T-cell (primary cell): ENCODE data around the gene PCNX2. TPM values are rescaled to one million over a fixed set of nuclear protein-coding genes. Genes with fewer than 3 reads are reported as not detected.
A peak's percentile ranks its signal among the peaks of the same experiment; 100 is the strongest.

ENCODE experiments used
- ATAC-seq, 4 experiments: fragments of 200-7000 bp in 3 of 4; fragments of 150-1000 bp in 1 of 4; cut with Tn5 transposase; replicated peaks in 1 of 4; 1 replicate in 3 of 4; 2 replicates in 1 of 4; pipeline ENCODE4 v1.10.0; 2021; ENCODE audit warnings: moderate library complexity in 3 of 4, mild to moderate bottlenecking in 2 of 4, moderate number of reproducible peaks in 1 of 4
- CTCF ChIA-PET, 2 donors: fragments of 300-600 bp; sonication (Branson Sonifier 250); formaldehyde crosslinking; loops; one replicate each; lab custom pipeline; 2022; ENCODE audit warnings: antibody characterized with exemption in 2 of 2; lab: Charles Lee
- POLR2A ChIA-PET, 2 donors: fragments of 300-600 bp; sonication (Branson Sonifier 250); formaldehyde crosslinking; loops; one replicate each; lab custom pipeline; 2022; ENCODE audit warnings: antibody characterized with exemption in 2 of 2; lab: Charles Lee
- DNase-seq, 35 experiments: peaks; one replicate each; pipeline versions ENCODE4 v3.0.0 to v3.0.0-alpha.2; 2013 to 2023
- H3K27ac ChIP-seq: one replicate; pipeline ENCODE4 v1.5.1; 2013; ENCODE audit warnings: low read length
- H3K27me3 ChIP-seq, 2 experiments: replicated peaks in 1 of 2; 1 replicate in 1 of 2; 2 replicates in 1 of 2; pipeline versions ENCODE4 v1.6.1 to v1.7.0; 2013; ENCODE audit warnings: low read length in 1 of 2, mixed read lengths in 1 of 2; ENCODE audit not compliant: control insufficient read depth in 2 of 2, insufficient read depth in 2 of 2; ENCODE audit errors: extremely low read depth in 1 of 2
- H3K36me3 ChIP-seq, 2 donors: 1 replicate in 1 of 2; 2 replicates in 1 of 2; pipeline versions ENCODE4 v1.6.1 to v1.7.0; 2013; ENCODE audit warnings: low read length in 1 of 2; ENCODE audit not compliant: control insufficient read depth in 2 of 2, insufficient read depth in 1 of 2; ENCODE audit errors: extremely low read depth in 1 of 2
- H3K4me1 ChIP-seq, 2 experiments: 1 replicate in 1 of 2; 2 replicates in 1 of 2; pipeline versions ENCODE4 v1.6.1 to v1.7.0; 2013; ENCODE audit warnings: low read length in 2 of 2, mixed read lengths in 1 of 2; ENCODE audit not compliant: insufficient read depth in 2 of 2, control insufficient read depth in 1 of 2; ENCODE audit errors: extremely low read depth in 1 of 2
- H3K4me3 ChIP-seq, 2 donors: 1 replicate in 1 of 2; 2 replicates in 1 of 2; pipeline versions ENCODE4 v1.5.1 to v1.7.0; 2013; ENCODE audit warnings: mild to moderate bottlenecking in 2 of 2, low read length in 1 of 2, moderate library complexity in 1 of 2; ENCODE audit not compliant: control insufficient read depth in 1 of 2; ENCODE audit errors: extremely low read depth in 1 of 2
- H3K9me3 ChIP-seq: 2 replicates; pipeline ENCODE4 v1.7.0; 2013
- H3K27ac Mint-ChIP-seq, 2 donors: one replicate each; pipeline ENCODE4 v1.8.0; 2020 to 2021; ENCODE audit warnings: mild to moderate bottlenecking in 2 of 2, mixed read lengths in 2 of 2
- H3K27me3 Mint-ChIP-seq, 2 donors: one replicate each; pipeline ENCODE4 v1.8.0; 2021 to 2022; ENCODE audit warnings: mixed read lengths in 2 of 2
- H3K36me3 Mint-ChIP-seq: one replicate; pipeline ENCODE4 v1.8.0; 2021; ENCODE audit warnings: mixed read lengths
- H3K4me1 Mint-ChIP-seq, 3 donors: one replicate each; pipeline ENCODE4 v1.8.0; 2020 to 2022; ENCODE audit warnings: mixed read lengths in 3 of 3, mild to moderate bottlenecking in 1 of 3
- H3K4me3 Mint-ChIP-seq, 3 donors: one replicate each; pipeline ENCODE4 v1.8.0; 2020 to 2022; ENCODE audit warnings: mild to moderate bottlenecking in 3 of 3, mixed read lengths in 3 of 3, moderate library complexity in 3 of 3
- H3K9me3 Mint-ChIP-seq, 3 donors: one replicate each; pipeline ENCODE4 v1.8.0; 2020 to 2022; ENCODE audit warnings: mixed read lengths in 3 of 3
- WGBS: methylation state at CpG from one replicate; pipeline ENCODE4 v1.1.5; 2013; ENCODE audit warnings: missing lambda C conversion rate; ENCODE audit not compliant: insufficient coverage; 5-methylcytosine and 5-hydroxymethylcytosine counted together
- total RNA-seq, 35 experiments: library from RNA in 6 of 35; stranded (reverse) in 6 of 35; fragments of 120-200 nt in 1 of 35; gene quantifications; one replicate each; pipeline versions ENCODE4 v1.2.1 to v1.2.4 and lab custom pipeline; 2013 to 2026

The PCNX2 gene
- total RNA-seq, 5 donors from 2014 or later (not counting 1 experiment from before 2014, with no cell fraction given) = 47.2 to 91.7 (median 68.6) TPM

DNA sequence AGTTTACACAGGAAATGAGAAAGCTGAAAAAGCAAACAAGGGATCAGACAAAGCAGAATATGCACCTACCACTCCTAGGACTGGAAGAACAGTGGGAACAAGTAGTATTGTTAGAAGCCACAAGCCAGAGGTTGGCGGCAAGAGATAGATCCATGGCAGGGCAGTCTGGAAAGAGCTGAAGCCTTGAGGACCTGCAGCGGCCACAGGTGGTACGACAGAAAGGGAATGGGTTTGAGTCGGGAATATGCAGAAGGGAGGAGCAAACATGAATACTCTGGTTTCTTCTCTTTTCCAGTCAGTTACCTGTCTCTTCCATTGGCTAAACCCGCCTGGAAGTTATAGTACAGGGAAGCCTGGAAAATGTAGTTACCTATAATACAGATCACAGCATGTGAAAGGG is 3.9 kb upstream of the PCNX2 start:
- CTCF ChIA-PET = no interaction called here
- WGBS = no CpG with 5 or more reads among the region's 5 CpGs
- peaks cover 6 to 12% of the 10 kb centered on the region in 2 experiments for H3K4me1 ChIP-seq

DNA sequence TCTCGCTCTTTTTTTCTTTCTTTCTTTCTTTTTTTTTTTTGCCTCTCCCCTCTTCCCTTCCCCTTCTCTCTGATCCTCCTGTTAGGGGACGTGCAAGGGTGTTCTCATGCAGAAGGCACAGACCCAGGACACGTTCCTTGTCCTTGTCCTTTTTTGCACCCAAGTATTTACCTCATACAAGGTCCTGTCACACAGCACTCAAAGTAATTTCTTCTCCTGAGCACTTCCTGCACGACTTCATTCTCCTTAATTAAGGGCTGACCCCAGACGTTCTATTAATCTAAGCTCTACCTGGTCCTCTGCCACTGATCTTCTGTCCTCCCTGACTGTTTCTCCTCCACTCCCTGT is 424 bp upstream of the PCNX2 start:
- H3K27ac ChIP-seq = peak overlapping the region; percentile 67
- no peaks in the 10 kb centered on the region for H3K27me3 ChIP-seq
- Mint-ChIP-seq H3K27me3 (no peaks in the 10 kb centered on the region), H3K27ac (peak overlapping the region; percentile 89 to 94), H3K9me3 (no peaks in the 10 kb centered on the region), H3K4me3 (peak overlapping the region in 2 of 3 donors; percentile 87 to 96), H3K4me1 (peaks cover 34 to 35% (median 35%) of the 10 kb centered on the region in 3 donors), H3K36me3 (no peaks in the 10 kb centered on the region)
- ATAC-seq (no peak), DNase-seq (peak in 1 of 35 experiments; percentile 14)
- H3K4me3 ChIP-seq = peak overlapping the region; percentile 53 to 78
- H3K4me1 ChIP-seq = peaks cover 6 to 12% of the 10 kb centered on the region in 2 experiments
- no peaks in the 10 kb centered on the region for H3K9me3 ChIP-seq
- H3K36me3 ChIP-seq = no peaks in the 10 kb centered on the region
- 4% methylated on average over 3 of the region's 5 CpGs for WGBS
- ChIA-PET POLR2A (interaction anchor here in 1 of 2 donors (0.6 kb wide), 1 partner anchor 1966 kb away, joined by 3 read pairs; no protein-coding TSS in a partner anchor), CTCF (interaction anchor here in 1 of 2 donors (0.9 to 2.6 kb wide), 2 partner anchors 10 to 30 kb away, joined by 3 to 19 read pairs; no protein-coding TSS in a partner anchor)

More for the DNA sequence above, 3.9 kb upstream of the PCNX2 start:
- Histone ChIP-seq H3K27ac (no peak overlapping the region), H3K27me3 (no peaks in the 10 kb centered on the region), H3K4me3 (no peak overlapping the region), H3K9me3 (no peaks in the 10 kb centered on the region), H3K36me3 (no peaks in the 10 kb centered on the region)
- no peak for ATAC-seq
- H3K27me3 Mint-ChIP-seq = peaks cover 0 to 3% of the 10 kb centered on the region in 2 donors
- no peak overlapping the region for H3K4me3 Mint-ChIP-seq
- no peaks in the 10 kb centered on the region for H3K36me3 Mint-ChIP-seq
- no peak overlapping the region for H3K27ac Mint-ChIP-seq
- DNase-seq = no peak
- H3K9me3 Mint-ChIP-seq = no peaks in the 10 kb centered on the region
- POLR2A ChIA-PET = no interaction called here
- peaks cover 11 to 15% (median 12%) of the 10 kb centered on the region in 3 donors for H3K4me1 Mint-ChIP-seq

DNA sequence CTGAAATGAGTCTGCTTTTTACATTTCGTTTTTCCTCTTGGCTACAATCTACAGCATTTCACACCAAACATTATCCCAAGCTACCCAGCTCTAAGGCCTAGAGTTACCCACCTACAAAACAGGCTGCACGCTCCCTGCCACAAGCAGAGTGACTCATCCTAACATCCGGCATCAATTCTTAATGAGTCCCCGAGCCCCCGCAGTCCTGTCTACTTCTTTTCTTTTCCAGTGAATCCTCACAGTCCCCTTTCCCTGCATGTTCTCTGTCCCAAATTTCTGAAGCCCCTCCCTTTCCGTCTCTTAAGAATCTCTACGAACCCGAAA is 650 bp downstream of the PCNX2 start:
- Histone ChIP-seq H3K36me3 (no peaks in the 10 kb centered on the region), H3K9me3 (no peaks in the 10 kb centered on the region), H3K27me3 (no peaks in the 10 kb centered on the region), H3K4me1 (peaks cover 6 to 12% of the 10 kb centered on the region in 2 experiments), H3K27ac (peak overlapping the region; percentile 69), H3K4me3 (peak overlapping the region; percentile 76 to 78)
- POLR2A ChIA-PET = no interaction called here
- WGBS = 2% methylated on average over 7 of the region's 8 CpGs
- peak overlapping the region; percentile 78 to 95 for H3K27ac Mint-ChIP-seq
- no peaks in the 10 kb centered on the region for H3K27me3 Mint-ChIP-seq
- ATAC-seq (peak; percentile 62 to 84 (median 82)), DNase-seq (peak in 29 of 35 experiments; percentile 7 to 63 (median 20))
- peaks cover 35 to 39% (median 36%) of the 10 kb centered on the region in 3 donors for H3K4me1 Mint-ChIP-seq
- H3K9me3 Mint-ChIP-seq = no peaks in the 10 kb centered on the region
- CTCF ChIA-PET = interaction anchor here (1.2 to 2.6 kb wide), 3 partner anchors 8 to 11 kb away, joined by 3 to 19 read pairs (median 3); no protein-coding TSS in a partner anchor
- peak overlapping the region in 2 of 3 donors; percentile 87 to 96 for H3K4me3 Mint-ChIP-seq
- no peaks in the 10 kb centered on the region for H3K36me3 Mint-ChIP-seq

DNA sequence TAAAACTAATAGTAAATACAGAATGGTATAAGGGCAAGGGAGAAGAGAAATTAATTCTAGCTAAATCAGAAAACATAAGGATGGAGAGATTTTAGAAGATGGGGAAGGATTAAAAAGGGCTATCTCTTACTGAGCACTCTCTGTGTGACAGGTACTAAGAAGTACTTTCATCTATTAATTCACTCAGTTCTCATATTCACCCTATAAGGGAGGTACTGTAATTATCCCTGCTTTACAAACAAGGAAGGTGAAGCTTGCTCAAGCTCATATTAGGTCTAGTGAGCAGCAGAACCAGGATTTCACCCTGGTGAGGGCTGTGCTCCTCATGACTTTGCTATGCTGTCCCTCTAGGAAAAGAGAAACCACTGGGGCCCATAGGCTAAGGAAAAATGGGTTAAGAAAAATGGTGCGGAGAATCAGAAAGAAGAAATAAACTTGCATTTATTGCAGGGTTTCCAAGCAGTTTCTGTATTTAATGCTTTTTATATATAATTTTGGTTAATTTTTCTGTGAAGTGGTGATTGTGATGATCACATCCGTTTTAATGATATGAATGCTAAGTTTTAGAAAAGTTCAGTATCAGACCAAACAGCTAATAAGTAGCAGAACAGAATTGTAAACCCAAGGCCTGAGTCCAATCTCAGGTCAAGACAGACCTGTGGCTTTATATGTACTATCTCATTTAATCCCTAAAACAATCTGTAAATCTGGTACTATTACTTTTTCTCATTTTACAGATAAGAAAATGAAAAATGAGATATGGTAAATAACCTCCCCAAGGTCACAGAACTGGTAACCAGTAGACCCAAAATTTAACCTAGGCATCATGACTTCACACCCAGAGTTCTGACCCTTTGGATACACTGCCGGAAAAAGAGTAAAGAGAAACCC is 1.7 kb downstream of the PCNX2 start:
- H3K4me1 Mint-ChIP-seq = peaks cover 35 to 41% (median 36%) of the 10 kb centered on the region in 3 donors
- DNase-seq = no peak
- peak overlapping the region in 2 of 3 donors; percentile 62 to 96 for H3K4me3 Mint-ChIP-seq
- Histone ChIP-seq H3K4me1 (peaks cover 6 to 12% of the 10 kb centered on the region in 2 experiments), H3K4me3 (no peak overlapping the region), H3K27ac (no peak overlapping the region), H3K9me3 (no peaks in the 10 kb centered on the region), H3K36me3 (no peaks in the 10 kb centered on the region), H3K27me3 (no peaks in the 10 kb centered on the region)
- ATAC-seq = no peak
- ChIA-PET CTCF (interaction anchor here (1.2 to 1.4 kb wide), 2 partner anchors 9 to 11 kb away, joined by 3 read pairs; no protein-coding TSS in a partner anchor), POLR2A (no interaction called here)
- H3K36me3 Mint-ChIP-seq = peaks cover 10% of the 10 kb centered on the region
- peak overlapping the region; percentile 78 to 95 for H3K27ac Mint-ChIP-seq
- no peaks in the 10 kb centered on the region for H3K27me3 Mint-ChIP-seq
- 100% methylated on average over 1 of the region's 3 CpGs for WGBS
- H3K9me3 Mint-ChIP-seq = no peaks in the 10 kb centered on the region

DNA sequence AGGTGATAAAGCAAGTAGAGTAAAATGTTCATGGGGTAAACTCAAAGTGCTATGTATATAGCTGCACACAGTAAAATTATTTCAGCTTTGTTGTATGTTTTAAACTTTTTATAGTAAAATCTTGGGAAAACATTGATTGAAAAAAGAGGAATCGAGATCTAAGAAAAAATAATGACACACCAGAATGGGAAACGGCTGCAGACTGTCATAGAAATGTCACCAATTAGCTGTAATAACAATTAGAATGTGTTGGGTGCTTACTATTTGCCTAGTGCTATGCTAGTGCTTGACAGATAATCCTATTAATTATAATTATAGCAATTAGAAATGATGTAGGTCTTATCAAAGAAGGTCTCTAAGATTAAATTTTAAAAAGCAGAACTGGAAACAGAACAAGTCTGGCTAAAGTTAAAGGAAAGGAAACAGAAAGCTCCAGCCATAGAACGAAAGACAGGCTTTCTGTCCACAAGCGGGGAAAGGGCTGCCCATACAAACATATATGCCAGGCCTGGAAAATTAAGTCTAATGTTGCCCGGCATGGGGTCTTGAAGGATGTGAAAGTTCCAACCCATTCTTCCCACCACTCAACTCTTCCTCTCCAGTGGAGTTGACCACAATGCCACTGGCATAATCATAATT is 5.0 kb downstream of the PCNX2 start:
- H3K36me3 Mint-ChIP-seq = peaks cover 30% of the 10 kb centered on the region
- peaks cover 28 to 36% (median 32%) of the 10 kb centered on the region in 3 donors for H3K4me1 Mint-ChIP-seq
- WGBS = no CpG with 5 or more reads among the region's 5 CpGs
- ChIA-PET POLR2A (no interaction called here), CTCF (no interaction called here)
- H3K27me3 ChIP-seq = no peaks in the 10 kb centered on the region
- no peaks in the 10 kb centered on the region for H3K27me3 Mint-ChIP-seq
- no peak for DNase-seq
- no peak for ATAC-seq
- no peaks in the 10 kb centered on the region for H3K36me3 ChIP-seq
- H3K4me1 ChIP-seq = peaks cover 5 to 6% of the 10 kb centered on the region in 2 experiments
- H3K4me3 Mint-ChIP-seq = no peak overlapping the region
- H3K27ac Mint-ChIP-seq = no peak overlapping the region
- H3K27ac ChIP-seq = no peak overlapping the region
- H3K9me3 Mint-ChIP-seq = no peaks in the 10 kb centered on the region
- no peaks in the 10 kb centered on the region for H3K9me3 ChIP-seq
- no peak overlapping the region for H3K4me3 ChIP-seq

DNA sequence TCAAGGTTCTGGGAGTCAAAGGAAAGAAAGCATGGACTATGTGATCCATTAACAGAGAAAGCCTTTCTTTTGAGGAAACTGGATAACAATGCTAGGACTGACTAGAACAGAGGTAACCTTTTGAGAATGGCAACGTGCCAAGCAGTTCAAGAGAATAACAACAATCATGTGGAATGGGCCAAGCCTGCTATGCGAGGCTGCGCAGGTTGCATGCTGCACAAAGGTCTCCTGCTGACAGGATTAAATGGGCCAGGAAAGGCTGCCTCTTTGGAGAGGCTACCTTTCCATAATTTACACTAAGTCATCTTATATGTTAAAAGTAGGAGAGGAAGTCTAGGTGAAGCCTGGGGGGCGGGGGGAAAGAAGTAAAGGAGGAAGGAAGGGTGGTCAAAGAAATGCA is 5.8 kb downstream of the PCNX2 start:
- H3K4me3 ChIP-seq = no peak overlapping the region
- ChIA-PET CTCF (interaction anchor here in 1 of 2 donors (0.6 kb wide), 1 partner anchor 9 kb away, joined by 3 read pairs; no protein-coding TSS in a partner anchor), POLR2A (interaction anchor here in 1 of 2 donors (0.6 kb wide), 1 partner anchor 329 kb away, joined by 7 read pairs; no protein-coding TSS in a partner anchor)
- Mint-ChIP-seq H3K27ac (no peak overlapping the region), H3K27me3 (no peaks in the 10 kb centered on the region), H3K4me3 (no peak overlapping the region), H3K9me3 (no peaks in the 10 kb centered on the region), H3K4me1 (peaks cover 22 to 31% (median 28%) of the 10 kb centered on the region in 3 donors), H3K36me3 (peaks cover 30% of the 10 kb centered on the region)
- ATAC-seq (no peak), DNase-seq (no peak)
- H3K27ac ChIP-seq = no peak overlapping the region
- H3K4me1 ChIP-seq = peaks cover 0 to 1% of the 10 kb centered on the region in 2 experiments
- WGBS = 100% methylated on average over 1 of the region's 4 CpGs
- no peaks in the 10 kb centered on the region for H3K36me3 ChIP-seq
- H3K9me3 ChIP-seq = no peaks in the 10 kb centered on the region
- no peaks in the 10 kb centered on the region for H3K27me3 ChIP-seq
